COLO668 (cell line): Measurements from ENCODE around the gene MYO18B.

ENCODE experiments used
- DNase-seq: peaks from one replicate; lab custom pipeline; 2025; ENCODE audit not compliant: unreplicated experiment; lab: John Stamatoyannopoulos, UW

Gene MYO18B

DNA sequence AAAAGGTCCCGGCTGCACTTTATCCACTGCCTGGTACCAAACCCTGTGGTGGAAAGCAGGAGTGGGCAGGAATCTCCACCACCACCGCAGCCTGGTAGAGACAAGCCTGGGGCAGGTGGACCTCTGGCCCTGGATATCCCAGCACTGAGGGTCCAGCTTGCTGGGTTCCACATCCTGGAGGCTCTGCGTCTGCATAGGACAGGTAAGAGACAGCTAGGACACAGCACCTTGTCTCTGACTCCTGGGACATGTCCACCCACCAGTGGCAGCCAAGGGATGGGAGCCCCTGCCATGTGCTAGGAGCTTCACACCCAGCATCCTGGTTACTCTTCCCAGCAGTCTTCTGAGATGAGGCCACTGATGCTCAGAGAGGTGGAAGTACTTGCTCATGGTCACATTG, 105.5 kb downstream of the MYO18B start:
- DNase-seq: no peak

DNA sequence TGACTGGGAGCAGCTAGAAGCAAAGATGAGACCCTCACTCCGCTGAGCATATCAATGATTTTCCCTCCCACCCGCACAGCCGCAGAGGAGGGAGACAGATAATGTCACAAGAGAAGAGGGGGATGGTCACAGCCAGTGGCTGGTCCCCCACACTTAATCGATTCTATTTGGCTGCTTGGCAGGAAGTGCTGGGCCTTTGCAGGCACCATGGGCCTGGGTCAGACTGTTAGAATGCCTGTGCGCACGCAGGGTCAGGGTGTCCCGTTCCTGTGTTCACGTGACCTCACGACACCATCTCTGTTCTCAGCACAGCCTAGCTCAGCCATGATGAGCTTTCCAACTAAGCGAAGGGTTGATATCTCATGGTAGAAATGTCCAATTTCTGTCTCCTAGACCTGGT, 107.0 kb downstream of the MYO18B start:
- no peak for DNase-seq

GRCh38 chr22:25849522-25849921, 107.5 kb downstream of the MYO18B start:
- DNase-seq: no peak

DNA sequence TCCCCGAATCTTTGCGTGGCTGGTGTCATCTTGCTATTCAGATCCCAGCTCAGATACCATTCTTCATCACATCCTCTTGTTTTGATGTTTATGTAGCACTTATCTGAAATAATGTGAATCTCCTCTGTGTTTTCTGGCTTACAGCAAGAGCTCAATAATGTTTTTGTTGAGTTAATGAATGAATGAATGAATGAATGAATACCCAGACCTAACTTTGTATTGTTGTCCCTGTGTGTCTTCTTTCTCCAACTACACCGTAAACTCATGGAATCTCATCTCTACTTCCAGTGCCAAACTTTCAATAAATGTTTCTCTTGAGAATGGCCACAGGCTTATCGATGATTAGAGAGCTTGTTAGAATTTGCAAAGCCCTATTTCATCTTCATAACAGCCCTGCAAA, 110.2 kb downstream of the MYO18B start:
- no peak for DNase-seq

- DNase-seq: no peak
Observed at GRCh38 chr22:25853078-25853477, 111.1 kb downstream of the MYO18B start.

DNA sequence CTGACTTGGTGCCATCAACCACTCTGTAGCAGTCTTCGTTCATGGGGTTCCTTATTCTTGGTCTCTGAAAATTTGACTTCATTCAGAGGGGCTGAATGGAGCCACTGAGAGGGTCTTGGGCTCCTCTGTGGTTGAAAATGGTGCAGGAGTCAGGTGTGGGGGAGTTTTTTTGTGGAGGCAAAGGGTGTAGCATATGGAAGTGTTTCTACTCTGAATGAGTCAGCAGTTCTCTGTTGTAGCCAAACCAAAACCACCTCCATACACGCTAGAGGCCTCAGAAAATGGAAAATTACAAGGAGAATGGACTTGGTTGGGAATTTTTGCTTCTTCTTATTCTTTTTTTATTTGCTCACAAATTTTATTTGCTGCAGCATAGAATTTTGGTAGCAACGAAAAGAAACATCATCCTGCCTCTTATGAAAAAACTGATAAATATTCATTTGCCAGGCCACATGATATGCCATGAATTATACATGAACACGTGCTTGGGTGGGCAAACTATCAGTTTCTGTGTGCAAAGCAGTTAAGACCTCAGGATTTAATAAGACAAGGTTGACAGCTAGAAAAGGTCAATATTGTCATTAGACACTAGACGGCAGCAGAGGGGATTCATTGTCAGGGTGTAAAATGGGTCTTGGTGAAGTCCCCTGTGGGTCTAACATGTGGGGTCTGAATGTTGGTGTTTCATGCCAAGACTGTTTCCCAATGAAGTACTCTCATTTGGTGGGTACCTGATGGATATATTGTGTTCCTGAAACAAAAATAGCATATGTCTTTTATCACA, 111.7 kb downstream of the MYO18B start:
- peak; percentile 12 for DNase-seq

GRCh38 chr22:25869771-25870170, 127.8 kb downstream of the MYO18B start:
- DNase-seq: no peak

- DNase-seq: no peak
Observed at GRCh38 chr22:25874327-25874726, 132.3 kb downstream of the MYO18B start.

DNA sequence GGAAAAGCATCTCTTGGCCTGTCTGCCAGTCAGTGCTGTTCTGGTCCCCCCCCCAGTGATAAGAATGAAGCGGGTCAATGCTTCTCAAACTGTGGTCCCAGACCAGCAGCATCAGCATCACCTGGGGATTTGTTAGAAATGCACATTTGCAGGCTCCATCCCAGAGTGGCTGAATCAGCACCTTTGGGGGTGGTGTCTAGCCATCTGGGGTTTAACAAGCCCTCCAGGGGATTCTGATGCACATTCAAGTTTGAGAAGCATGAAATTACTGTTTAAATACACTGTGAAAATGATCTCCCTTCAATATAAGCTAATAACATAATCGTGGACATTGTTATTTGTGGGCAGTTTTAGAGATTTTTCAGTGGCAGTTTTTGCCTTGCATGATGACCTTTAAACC, 133.5 kb downstream of the MYO18B start:
- no peak for DNase-seq

- no peak for DNase-seq
Observed at GRCh38 chr22:25876871-25877270, 134.9 kb downstream of the MYO18B start.

DNA sequence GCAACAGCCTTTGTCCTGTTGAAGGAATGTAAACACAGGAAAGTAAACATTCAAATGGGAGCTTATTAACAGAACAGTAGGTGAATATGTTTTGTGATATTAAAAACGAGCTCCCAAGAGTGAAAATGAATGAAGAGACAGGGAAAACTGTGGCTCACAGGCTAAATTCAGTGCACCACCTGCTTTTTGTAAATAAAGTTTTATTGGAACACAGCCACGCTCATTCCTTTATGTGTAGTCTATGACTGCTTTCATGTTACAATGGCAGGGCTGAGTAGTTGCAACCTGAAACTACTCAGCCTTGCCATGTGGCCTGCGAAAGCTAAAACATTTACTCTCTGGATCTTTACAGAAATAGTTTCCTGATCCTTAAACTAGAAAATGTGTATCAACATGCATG, 136.9 kb downstream of the MYO18B start:
- peak; percentile 13 for DNase-seq

- DNase-seq: no peak
Observed at GRCh38 chr22:25880524-25880923, 138.5 kb downstream of the MYO18B start.

GRCh38 chr22:25881210-25881755, 139.3 kb downstream of the MYO18B start:
- no peak for DNase-seq

GRCh38 chr22:25882360-25882759, 140.4 kb downstream of the MYO18B start:
- no peak for DNase-seq

DNA sequence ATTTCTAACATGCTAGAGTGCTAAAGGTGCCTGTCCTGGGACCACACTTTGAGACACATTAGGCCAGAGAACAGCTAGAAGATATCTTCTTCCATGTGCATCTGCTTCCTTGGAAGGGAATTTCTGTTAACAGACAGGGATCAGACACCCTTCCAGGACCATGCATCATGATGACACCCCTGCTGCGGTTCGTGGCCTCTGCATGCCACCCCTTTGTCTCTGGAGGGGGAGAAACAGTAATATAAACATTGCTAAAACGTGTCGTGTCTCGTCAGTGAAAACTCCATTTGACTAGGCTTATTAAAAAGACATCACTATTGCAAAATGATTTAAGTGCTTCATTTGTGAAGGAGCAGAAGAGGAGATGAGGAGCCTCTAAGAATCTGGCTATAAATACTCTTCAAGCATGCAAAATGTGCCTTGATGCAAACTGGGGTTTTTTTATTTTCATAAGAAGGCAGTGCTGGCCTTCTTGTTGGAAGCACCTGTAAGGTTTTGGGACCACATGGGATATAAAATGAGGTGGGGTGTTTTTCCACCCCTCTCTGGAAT, 141.6 kb downstream of the MYO18B start:
- no peak for DNase-seq

DNA sequence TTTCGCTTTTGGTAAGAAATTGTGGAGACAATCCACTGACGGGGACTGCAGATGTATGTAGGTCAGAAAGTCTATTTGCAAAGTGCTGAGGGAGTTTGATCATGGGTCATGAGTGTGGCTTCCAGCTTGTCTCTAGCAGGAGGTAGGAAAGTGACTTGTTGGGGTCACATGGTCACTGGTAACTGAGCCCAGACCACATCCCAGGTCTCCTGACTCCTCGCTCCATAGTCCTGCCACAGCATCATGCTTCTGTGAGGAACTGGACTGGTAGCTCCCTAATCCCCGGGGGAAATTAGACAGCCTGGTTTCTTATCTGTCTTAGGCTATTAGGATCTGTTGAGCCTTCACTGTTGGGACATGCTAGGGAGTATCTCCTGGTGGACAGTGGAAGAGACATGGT, 142.1 kb downstream of the MYO18B start:
- no peak for DNase-seq

- no peak for DNase-seq
Observed at GRCh38 chr22:25888399-25889054, 146.5 kb downstream of the MYO18B start.

GRCh38 chr22:25890651-25891050, 148.7 kb downstream of the MYO18B start:
- DNase-seq: no peak

- no peak for DNase-seq
Observed at GRCh38 chr22:25892678-25893077, 150.7 kb downstream of the MYO18B start.

GRCh38 chr22:25895678-25896077, 153.7 kb downstream of the MYO18B start:
- DNase-seq: no peak

GRCh38 chr22:25896098-25896497, 154.1 kb downstream of the MYO18B start:
- DNase-seq: peak; percentile 19

DNA sequence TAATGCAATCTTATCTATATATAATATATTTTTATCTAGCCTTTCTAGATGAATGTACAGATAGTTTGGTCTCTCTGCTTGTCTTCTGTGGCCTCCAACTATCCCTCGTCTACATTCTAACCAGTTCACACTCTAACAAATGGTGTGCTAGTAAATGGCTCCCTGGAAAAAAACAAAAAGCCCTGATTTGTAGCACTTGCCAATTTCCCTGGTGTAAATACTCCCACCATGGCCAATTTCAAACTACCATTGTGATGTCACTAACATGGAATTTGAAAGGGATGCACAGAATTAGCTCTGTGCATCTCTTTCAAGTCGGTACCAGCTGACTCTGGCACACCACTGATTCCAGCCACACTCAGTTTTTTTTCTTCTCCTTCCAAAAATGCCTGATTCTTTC, 154.6 kb downstream of the MYO18B start:
- no peak for DNase-seq
